Ascending aorta (tissue), 2 donors: Measurements from ENCODE around the gene SRBD1. TPM values are rescaled to one million over a fixed set of nuclear protein-coding genes. Genes with fewer than 3 reads are reported as not detected.

Experiments
- DNase-seq, 2 donors: peaks; one replicate each; pipeline ENCODE4 v3.0.0-alpha.2; 2019; ENCODE audit warnings: low spot score in 2 of 2
- H3K27ac ChIP-seq, 2 donors: fragments of 200-600 bp; sonication (generic); one replicate each; pipeline ENCODE4 v1.5.1; 2016 to 2017; ENCODE audit warnings: mild to moderate bottlenecking in 1 of 2
- H3K27me3 ChIP-seq: fragments of 200-600 bp; sonication (generic); one replicate; pipeline ENCODE4 v1.5.1; 2017
- H3K36me3 ChIP-seq, 2 donors: fragments of 200-600 bp; sonication (generic); one replicate each; pipeline ENCODE4 v1.5.1; 2016
- H3K4me1 ChIP-seq, 2 donors: fragments of 200-600 bp; sonication (generic); one replicate each; pipeline ENCODE4 v1.5.1; 2016 to 2017; ENCODE audit warnings: mild to moderate bottlenecking in 1 of 2
- H3K4me3 ChIP-seq, 2 donors: fragments of 200-600 bp; sonication (generic); one replicate each; pipeline ENCODE4 v1.5.1; 2016 to 2017; ENCODE audit warnings: mild to moderate bottlenecking in 1 of 2
- H3K9me3 ChIP-seq, 2 donors: fragments of 200-600 bp; sonication (generic); one replicate each; pipeline ENCODE4 v1.5.1; 2016
- CTCF ChIP-seq, 3 experiments: fragments of 200-600 bp in 2 of 3; fragments of 450-650 bp in 1 of 3; sonication (generic) in 2 of 3; IDR thresholded peaks; one replicate each; pipeline ENCODE4 v1.5.1; 2016 to 2019; ENCODE audit warnings: antibody characterized with exemption in 3 of 3, mild to moderate bottlenecking in 1 of 3, moderate library complexity in 1 of 3
- intact Hi-C: fragments of 100-400 bp; cut with DNase I; formaldehyde crosslinking; loops from one replicate; pipeline ENCODE4 v1.15.1; 2023
- total RNA-seq: library from RNA; depleted of rRNA; stranded (reverse); fragments of >200 nt; gene quantifications from one replicate; pipeline ENCODE4 v1.1.0, GENCODE V29; 2016

Gene SRBD1
- total RNA-seq, 1 donor from 2014 or later = 7.6 TPM

GRCh38 chr2:45571940-45572339, 39.1 kb downstream of the SRBD1 start:
- H3K4me1 ChIP-seq = no peaks in the 10 kb centered on the region
- DNase-seq = no peak
- no peak overlapping the region for H3K4me3 ChIP-seq
- no peaks in the 10 kb centered on the region for H3K27me3 ChIP-seq
- peaks cover 0 to 3% of the 10 kb centered on the region in 2 donors for H3K36me3 ChIP-seq
- intact Hi-C loops = no loop called here
- H3K9me3 ChIP-seq = no peaks in the 10 kb centered on the region
- H3K27ac ChIP-seq = no peak overlapping the region
- no peak for TF ChIP-seq CTCF (IDR thresholded peaks at IDR 0.05)

DNA sequence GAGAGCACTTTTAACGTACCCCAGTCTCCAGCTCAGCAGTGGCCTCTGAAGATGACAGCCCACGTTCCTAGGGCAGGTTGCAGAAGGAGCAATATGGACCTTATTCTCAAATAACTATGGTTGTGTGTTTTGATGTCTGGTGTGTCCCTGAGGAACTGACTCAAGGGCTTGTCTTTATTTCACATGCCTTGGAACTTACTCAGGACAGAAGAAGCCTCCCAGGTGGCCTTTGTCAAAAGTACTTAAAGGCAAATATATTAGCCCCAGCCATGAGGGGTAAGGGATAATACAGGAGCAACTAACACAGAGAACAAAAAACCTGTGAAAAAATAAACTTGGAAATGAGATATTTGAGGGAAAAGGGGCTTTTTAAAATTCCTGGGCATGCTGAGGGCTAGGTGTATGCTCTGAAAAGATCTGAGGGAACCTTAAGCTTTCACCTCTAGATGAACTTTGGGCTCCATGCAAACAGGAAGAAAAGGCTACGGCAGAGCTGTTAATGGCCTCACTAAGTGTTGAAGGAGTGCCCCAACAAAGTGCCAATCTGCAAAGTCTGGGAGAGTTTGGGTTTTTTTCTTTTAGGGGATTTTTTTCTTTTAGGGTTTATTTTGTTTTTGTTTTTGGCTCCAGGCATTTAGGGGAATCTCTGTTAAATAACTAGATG, 40.3 kb downstream of the SRBD1 start:
- intact Hi-C loops = no loop called here
- DNase-seq = no peak
- H3K9me3 ChIP-seq = no peaks in the 10 kb centered on the region
- H3K27me3 ChIP-seq = no peaks in the 10 kb centered on the region
- no peaks in the 10 kb centered on the region for H3K4me1 ChIP-seq
- H3K4me3 ChIP-seq = no peak overlapping the region
- H3K36me3 ChIP-seq = peaks cover 0 to 3% of the 10 kb centered on the region in 2 donors
- H3K27ac ChIP-seq = no peak overlapping the region
- no peak for TF ChIP-seq CTCF (IDR thresholded peaks at IDR 0.05)

DNA sequence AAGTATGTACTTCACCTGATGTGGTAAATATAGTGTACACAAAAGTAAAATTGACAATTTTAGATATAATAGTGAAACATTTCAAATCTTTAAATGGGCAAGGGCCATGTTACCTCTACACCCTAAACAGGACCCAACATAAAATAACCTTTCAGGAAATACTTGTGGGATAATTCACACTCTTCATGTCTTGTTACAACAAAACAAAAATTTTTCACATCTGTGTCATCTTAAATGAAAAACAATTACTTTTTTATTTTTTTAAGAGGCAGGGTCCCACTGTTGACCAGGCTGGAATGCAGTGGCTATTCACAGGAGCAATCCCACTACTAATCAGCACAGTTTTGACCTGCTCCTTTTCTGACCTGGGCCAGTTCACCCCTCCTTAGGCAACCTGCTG, 42.1 kb downstream of the SRBD1 start:
- H3K27ac ChIP-seq = no peak overlapping the region

GRCh38 chr2:45567974-45568789, 42.9 kb downstream of the SRBD1 start:
- H3K27me3 ChIP-seq = no peaks in the 10 kb centered on the region
- intact Hi-C loops = no loop called here
- peak overlapping the region in 1 of 2 donors; percentile 3 for H3K27ac ChIP-seq
- no peak for TF ChIP-seq CTCF (IDR thresholded peaks at IDR 0.05)
- no peaks in the 10 kb centered on the region for H3K4me1 ChIP-seq
- DNase-seq = no peak
- peaks cover 0 to 3% of the 10 kb centered on the region in 2 donors for H3K36me3 ChIP-seq
- no peak overlapping the region for H3K4me3 ChIP-seq
- no peaks in the 10 kb centered on the region for H3K9me3 ChIP-seq

More for the DNA sequence above, 42.1 kb downstream of the SRBD1 start:
- no peak overlapping the region for H3K4me3 ChIP-seq
- intact Hi-C loops = no loop called here
- no peak for DNase-seq
- no peaks in the 10 kb centered on the region for H3K9me3 ChIP-seq
- TF ChIP-seq CTCF (IDR thresholded peaks at IDR 0.05) = no peak
- H3K4me1 ChIP-seq = no peaks in the 10 kb centered on the region
- H3K36me3 ChIP-seq = peaks cover 0 to 3% of the 10 kb centered on the region in 2 donors
- H3K27me3 ChIP-seq = no peaks in the 10 kb centered on the region

- Histone ChIP-seq H3K36me3 (peaks cover 0 to 3% of the 10 kb centered on the region in 2 donors), H3K27ac (no peak overlapping the region), H3K4me1 (no peaks in the 10 kb centered on the region), H3K9me3 (no peaks in the 10 kb centered on the region), H3K27me3 (no peaks in the 10 kb centered on the region), H3K4me3 (no peak overlapping the region)
- intact Hi-C loops = no loop called here
- TF ChIP-seq CTCF (IDR thresholded peaks at IDR 0.05) = no peak
- no peak for DNase-seq
These were observed 43.6 kb downstream of the SRBD1 start for GRCh38 chr2:45567288-45567963.
